Measurements from ENCODE around the gene TMEM232. TPM values are rescaled to one million over a fixed set of nuclear protein-coding genes. Genes with fewer than 3 reads are reported as not detected.
"Not testable (repeated sequence)": the region's sequence is repeated elsewhere in the genome, so short reads cannot be mapped to it uniquely, and the experiment has no call there.

TMEM232 gene
- total and polyA plus RNA-seq, 2 donors (not counting 3 experiments of a cell fraction or from before 2014, with no cell fraction given): 0.17 to 0.38 TPM

DNA sequence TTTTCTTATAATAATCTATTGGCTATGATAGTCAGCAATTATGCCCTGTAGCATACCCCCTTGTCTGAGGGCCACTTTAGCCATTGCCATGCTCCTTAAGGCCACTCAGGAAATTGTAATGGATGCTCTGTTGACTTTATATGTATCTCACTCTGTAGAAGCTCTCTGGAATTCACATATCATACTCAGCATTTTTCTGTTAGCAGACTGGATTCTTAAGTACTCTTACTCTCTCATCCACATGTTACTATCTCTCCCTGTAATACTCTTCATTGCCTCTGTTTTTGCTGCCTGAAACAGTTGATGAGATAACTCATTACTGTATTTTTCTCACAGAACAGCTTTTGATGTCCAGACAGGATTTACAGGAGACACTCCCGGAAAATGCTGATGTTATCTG lies 24.2 kb downstream of the TMEM232 start:
- dilution Hi-C loops (cut with MboI; ENCODE audit: extremely low pct_ligation_motif_present, low sequenced_read_pairs): no loop called here
- Histone ChIP-seq H2AFZ (ENCODE audit: low read depth, low read length) (no peak overlapping the region), H3K9me3 (replicated peaks; ENCODE audit: control insufficient read depth, insufficient read depth, low read length) (no peaks in the 10 kb centered on the region), H3K9me1 (replicated peaks; ENCODE audit: control insufficient read depth, extremely low read depth, insufficient read depth, low read length) (no peaks in the 10 kb centered on the region), H3K79me2 (ENCODE audit: control insufficient read depth, insufficient read depth, low read length) (no peaks in the 10 kb centered on the region), H3K4me1 (ENCODE audit: control insufficient read depth, extremely low read depth, insufficient read depth, low read length) (no peaks in the 10 kb centered on the region), H4K20me1 (replicated peaks; ENCODE audit: control insufficient read depth, extremely low read depth, insufficient read depth, low read length) (no peaks in the 10 kb centered on the region), H3K4me3 (replicated peaks in 1 of 3; ENCODE audit: insufficient read depth in 1 of 3, low read depth in 1 of 3, low read length in 3 of 3) (no peak overlapping the region), H3K27ac (ENCODE audit: insufficient read depth, low read depth, low read length) (no peak overlapping the region), H3K4me2 (ENCODE audit: insufficient read depth, low read length) (no peak overlapping the region), H3K9ac (replicated peaks; ENCODE audit: extremely low read depth, insufficient read depth, low read length) (no peak overlapping the region), H3K27me3 (ENCODE audit: control insufficient read depth in 2 of 2, insufficient read depth in 2 of 2, low read length in 2 of 2) (no peaks in the 10 kb centered on the region), H3K36me3 (ENCODE audit: control insufficient read depth in 2 of 2, extremely low read depth in 1 of 2, insufficient read depth in 2 of 2, low read length in 2 of 2) (no peaks in the 10 kb centered on the region)
- DNase-seq (ENCODE audit: low read depth, low spot score) (no peak), FAIRE-seq (no peak)
- ChIA-PET CTCF (interaction anchor here (1.2 kb wide), 1 partner anchor 12 kb away, joined by 4 read pairs; no protein-coding TSS in a partner anchor), POLR2A (no interaction called here)
- BruUV-seq (replicated peaks): no TSS peak
- intact Hi-C loops (cut with micrococcal nuclease): no loop called here
- no peak for TF ChIP-seq POLR2AphosphoS5 (IDR thresholded peaks at IDR 0.05; ENCODE audit: insufficient read depth, low read depth, low read length)
- no peak for TF ChIP-seq EZH2 (IDR thresholded peaks at IDR 0.05; ENCODE audit: borderline replicate concordance, low read depth, low read length, severe bottlenecking)
- no peak for TF ChIP-seq POLR2A (IDR thresholded peaks at IDR 0.05; ENCODE audit: low read depth, low read length)
- no peak for TF ChIP-seq MYC (IDR thresholded peaks at IDR 0.05; ENCODE audit: low read depth, low read length)
- TF ChIP-seq, protein P1, sequence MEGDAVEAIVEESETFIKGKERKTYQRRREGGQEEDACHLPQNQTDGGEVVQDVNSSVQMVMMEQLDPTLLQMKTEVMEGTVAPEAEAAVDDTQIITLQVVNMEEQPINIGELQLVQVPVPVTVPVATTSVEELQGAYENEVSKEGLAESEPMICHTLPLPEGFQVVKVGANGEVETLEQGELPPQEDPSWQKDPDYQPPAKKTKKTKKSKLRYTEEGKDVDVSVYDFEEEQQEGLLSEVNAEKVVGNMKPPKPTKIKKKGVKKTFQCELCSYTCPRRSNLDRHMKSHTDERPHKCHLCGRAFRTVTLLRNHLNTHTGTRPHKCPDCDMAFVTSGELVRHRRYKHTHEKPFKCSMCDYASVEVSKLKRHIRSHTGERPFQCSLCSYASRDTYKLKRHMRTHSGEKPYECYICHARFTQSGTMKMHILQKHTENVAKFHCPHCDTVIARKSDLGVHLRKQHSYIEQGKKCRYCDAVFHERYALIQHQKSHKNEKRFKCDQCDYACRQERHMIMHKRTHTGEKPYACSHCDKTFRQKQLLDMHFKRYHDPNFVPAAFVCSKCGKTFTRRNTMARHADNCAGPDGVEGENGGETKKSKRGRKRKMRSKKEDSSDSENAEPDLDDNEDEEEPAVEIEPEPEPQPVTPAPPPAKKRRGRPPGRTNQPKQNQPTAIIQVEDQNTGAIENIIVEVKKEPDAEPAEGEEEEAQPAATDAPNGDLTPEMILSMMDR (IDR thresholded peaks at IDR 0.05; ENCODE audit: extremely low read depth in 1 of 2, insufficient read depth in 1 of 2, low read depth in 1 of 2, low read length in 2 of 2): no peak
- TF ChIP-seq GATA2 (IDR thresholded peaks at IDR 0.05; ENCODE audit: insufficient read depth, insufficient read length, low read depth, low read length): no peak
- TF ChIP-seq, protein P2, sequence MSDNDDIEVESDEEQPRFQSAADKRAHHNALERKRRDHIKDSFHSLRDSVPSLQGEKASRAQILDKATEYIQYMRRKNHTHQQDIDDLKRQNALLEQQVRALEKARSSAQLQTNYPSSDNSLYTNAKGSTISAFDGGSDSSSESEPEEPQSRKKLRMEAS (IDR thresholded peaks at IDR 0.05; ENCODE audit: insufficient read depth, insufficient read length): no peak
- no peak for TF ChIP-seq FOS (IDR thresholded peaks at IDR 0.05; ENCODE audit: borderline replicate concordance, insufficient read depth, low read length)
- TF ChIP-seq JUN (IDR thresholded peaks at IDR 0.05; ENCODE audit: borderline replicate concordance, insufficient read depth, insufficient read length, low read depth): no peak

DNA sequence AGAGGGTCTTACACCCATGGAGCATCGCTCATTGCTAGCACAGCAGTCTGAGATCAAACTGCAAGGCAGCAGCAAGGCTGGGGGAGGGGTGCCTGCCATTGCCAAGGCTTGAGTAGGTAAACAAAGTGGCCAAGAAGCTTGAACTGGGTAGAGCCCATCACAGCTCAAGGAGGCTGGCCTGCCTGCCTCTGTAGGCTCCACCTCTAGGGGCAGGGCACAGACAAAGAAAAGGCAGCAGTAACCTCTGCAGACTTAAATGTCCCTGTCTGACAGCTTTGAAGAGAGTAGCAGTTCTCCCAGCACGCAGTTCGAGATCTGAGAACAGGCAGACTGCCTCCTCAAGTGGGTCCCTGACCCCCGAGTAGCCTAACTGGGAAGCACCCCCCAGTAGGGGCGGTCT lies 33.8 kb downstream of the TMEM232 start:
- H3K79me2 ChIP-seq (ENCODE audit: control insufficient read depth, insufficient read depth, low read length); H3K27ac ChIP-seq (ENCODE audit: insufficient read depth, low read depth, low read length); H3K9ac ChIP-seq (replicated peaks; ENCODE audit: extremely low read depth, insufficient read depth, low read length); DNase-seq (ENCODE audit: low read depth, low spot score); BruUV-seq (replicated peaks); intact Hi-C loops (cut with micrococcal nuclease); H3K4me3 ChIP-seq (replicated peaks in 1 of 3; ENCODE audit: insufficient read depth in 1 of 3, low read depth in 1 of 3, low read length in 3 of 3); H4K20me1 ChIP-seq (replicated peaks; ENCODE audit: control insufficient read depth, extremely low read depth, insufficient read depth, low read length); H3K4me2 ChIP-seq (ENCODE audit: insufficient read depth, low read length); POLR2A ChIA-PET; FAIRE-seq; dilution Hi-C loops (cut with MboI; ENCODE audit: extremely low pct_ligation_motif_present, low sequenced_read_pairs); H3K9me3 ChIP-seq (replicated peaks; ENCODE audit: control insufficient read depth, insufficient read depth, low read length); H3K9me1 ChIP-seq (replicated peaks; ENCODE audit: control insufficient read depth, extremely low read depth, insufficient read depth, low read length); H3K27me3 ChIP-seq (ENCODE audit: control insufficient read depth in 2 of 2, insufficient read depth in 2 of 2, low read length in 2 of 2); H3K4me1 ChIP-seq (ENCODE audit: control insufficient read depth, extremely low read depth, insufficient read depth, low read length); CTCF ChIA-PET; H3K36me3 ChIP-seq (ENCODE audit: control insufficient read depth in 2 of 2, extremely low read depth in 1 of 2, insufficient read depth in 2 of 2, low read length in 2 of 2); H2AFZ ChIP-seq (ENCODE audit: low read depth, low read length): not testable (repeated sequence)

DNA sequence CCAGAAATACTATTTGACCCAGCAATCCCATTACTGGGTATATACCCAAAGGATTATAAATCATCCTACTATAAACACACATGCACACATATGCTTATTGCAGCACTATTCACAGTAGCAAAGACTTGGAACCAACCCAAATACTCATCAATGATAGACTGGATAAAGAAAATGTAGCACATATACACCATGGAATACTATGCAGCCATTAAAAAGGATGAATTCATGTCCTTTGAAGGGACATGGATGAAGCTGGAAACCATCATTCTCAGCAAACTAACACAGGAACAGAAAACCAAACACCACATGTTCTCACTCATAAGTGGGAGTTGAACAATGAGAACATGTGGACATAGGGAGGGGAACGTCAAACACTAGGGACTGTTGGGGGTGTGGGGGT lies 35.9 kb downstream of the TMEM232 start:
- H3K27ac ChIP-seq (ENCODE audit: insufficient read depth, low read depth, low read length); H3K36me3 ChIP-seq (ENCODE audit: control insufficient read depth in 2 of 2, extremely low read depth in 1 of 2, insufficient read depth in 2 of 2, low read length in 2 of 2); H3K9me1 ChIP-seq (replicated peaks; ENCODE audit: control insufficient read depth, extremely low read depth, insufficient read depth, low read length); CTCF ChIA-PET; H3K27me3 ChIP-seq (ENCODE audit: control insufficient read depth in 2 of 2, insufficient read depth in 2 of 2, low read length in 2 of 2); BruUV-seq (replicated peaks); H3K4me2 ChIP-seq (ENCODE audit: insufficient read depth, low read length); H3K4me3 ChIP-seq (replicated peaks in 1 of 3; ENCODE audit: insufficient read depth in 1 of 3, low read depth in 1 of 3, low read length in 3 of 3); H4K20me1 ChIP-seq (replicated peaks; ENCODE audit: control insufficient read depth, extremely low read depth, insufficient read depth, low read length); DNase-seq (ENCODE audit: low read depth, low spot score); POLR2A ChIA-PET; H3K9ac ChIP-seq (replicated peaks; ENCODE audit: extremely low read depth, insufficient read depth, low read length); H3K79me2 ChIP-seq (ENCODE audit: control insufficient read depth, insufficient read depth, low read length); dilution Hi-C loops (cut with MboI; ENCODE audit: extremely low pct_ligation_motif_present, low sequenced_read_pairs); H3K9me3 ChIP-seq (replicated peaks; ENCODE audit: control insufficient read depth, insufficient read depth, low read length); H3K4me1 ChIP-seq (ENCODE audit: control insufficient read depth, extremely low read depth, insufficient read depth, low read length); FAIRE-seq; H2AFZ ChIP-seq (ENCODE audit: low read depth, low read length); intact Hi-C loops (cut with micrococcal nuclease): not testable (repeated sequence)
